Left lung (tissue), 10 donors: Measurements from ENCODE around the gene DNAAF3. TPM values are rescaled to one million over a fixed set of nuclear protein-coding genes. Genes with fewer than 3 reads are reported as not detected.

Source experiments
- ATAC-seq: fragments of 200-7000 bp; cut with Tn5 transposase; one replicate; pipeline ENCODE4 v1.9.1; 2020; ENCODE audit warnings: moderate library complexity
- DNase-seq, 4 donors: peaks; one replicate each; pipeline ENCODE4 v3.0.0-alpha.2; 2013 to 2020
- H3K27ac ChIP-seq, 2 donors: fragments of 200-600 bp; sonication (generic) in 1 of 2; one replicate each; pipeline versions ENCODE4 v1.5.0 to v1.8.0; 2020 to 2021
- H3K27me3 ChIP-seq, 2 donors: fragments of 200-600 bp; sonication (generic) in 1 of 2; one replicate each; pipeline versions ENCODE4 v1.5.0 to v1.8.0; 2020 to 2021
- H3K36me3 ChIP-seq, 2 donors: fragments of 200-600 bp; sonication (generic) in 1 of 2; one replicate each; pipeline versions ENCODE4 v1.5.0 to v1.8.0; 2020 to 2021
- H3K4me1 ChIP-seq, 2 donors: fragments of 200-600 bp; one replicate each; pipeline ENCODE4 v1.8.0; 2021
- H3K4me3 ChIP-seq, 2 donors: fragments of 200-600 bp; sonication (generic) in 1 of 2; one replicate each; pipeline versions ENCODE4 v1.5.0 to v1.8.0; 2020 to 2021; ENCODE audit warnings: mild to moderate bottlenecking in 1 of 2
- H3K9me3 ChIP-seq, 2 donors: fragments of 200-600 bp; sonication (generic) in 1 of 2; one replicate each; pipeline versions ENCODE4 v1.5.0 to v1.8.0; 2020 to 2021
- CTCF ChIP-seq, 2 donors: fragments of 200-600 bp; sonication (generic) in 1 of 2; IDR thresholded peaks; one replicate each; pipeline versions ENCODE4 v1.5.0 to v1.8.0; 2021; ENCODE audit warnings: antibody characterized with exemption in 2 of 2
- intact Hi-C, 2 donors: fragments of 100-400 bp; cut with DNase I; formaldehyde crosslinking; loops; one replicate each; pipeline versions ENCODE4 v1.11.2 to v1.14.2; 2022
- polyA plus RNA-seq, 6 donors: library from polyadenylated mRNA; unstranded; fragments of 120-200 nt; gene quantifications; one replicate each; pipeline ENCODE4 v1.2.1, GENCODE V29; 2013; ENCODE audit not compliant: insufficient read length in 6 of 6
- total RNA-seq, 2 donors: library from RNA; stranded (reverse); fragmentation: NEBNext Ultra II Directional; extraction: Animal tissue kit (Norgen Biotek cat#: 25700); gene quantifications; one replicate each; pipeline ENCODE4 v1.2.1, GENCODE V29; 2021
- donor health status: DM: no; HTN: yes; CAD: no.
- donor health status: DM: no; HTN: no; CAD: no.

Gene DNAAF3
- total and polyA plus RNA-seq, 8 donors: 0.76 to 11.0 (median 5.4) TPM

GRCh38 chr19:55118401-55118991 is 47.9 kb downstream of the DNAAF3 start:
- TF ChIP-seq CTCF (IDR thresholded peaks at IDR 0.05): no peak
- no peaks in the 10 kb centered on the region for H3K36me3 ChIP-seq
- DNase-seq: peak in 3 of 4 donors; percentile 6 to 76 (median 16)
- H3K9me3 ChIP-seq: no peaks in the 10 kb centered on the region
- intact Hi-C loops: no loop called here
- H3K27ac ChIP-seq: peak overlapping the region; percentile 76 to 86
- ATAC-seq: peak; percentile 39
- peak overlapping the region; percentile 44 to 91 for H3K4me3 ChIP-seq
- H3K27me3 ChIP-seq: peaks cover 0 to 11% of the 10 kb centered on the region in 2 donors
- peaks cover 15 to 43% of the 10 kb centered on the region in 2 donors for H3K4me1 ChIP-seq

- peak overlapping the region; percentile 76 to 86 for H3K27ac ChIP-seq
- no peak for TF ChIP-seq CTCF (IDR thresholded peaks at IDR 0.05)
- ATAC-seq: peak; percentile 92
- intact Hi-C loops: no loop called here
- H3K4me1 ChIP-seq: peaks cover 21 to 49% of the 10 kb centered on the region in 2 donors
- H3K36me3 ChIP-seq: peaks cover 0 to 2% of the 10 kb centered on the region in 2 donors
- no peaks in the 10 kb centered on the region for H3K9me3 ChIP-seq
- H3K4me3 ChIP-seq: peak overlapping the region; percentile 44 to 91
- DNase-seq: peak; percentile 98 to 100 (median 100)
- peaks cover 0 to 5% of the 10 kb centered on the region in 2 donors for H3K27me3 ChIP-seq
Measured at GRCh38 chr19:55117663-55118391, 48.6 kb downstream of the DNAAF3 start.

- peak in 2 of 4 donors; percentile 14 to 19 for DNase-seq
- ATAC-seq: no peak
Measured at GRCh38 chr19:55116859-55117662, 49.4 kb downstream of the DNAAF3 start, which contains the start of gene PPP1R12C. PPP1R12C (minus strand) TSS chr19:55117637; CDS start chr19:55117543, 94 bp downstream.

GRCh38 chr19:55116232-55116858 is 50.1 kb downstream of the DNAAF3 start:
- H3K27ac ChIP-seq: peak overlapping the region; percentile 75 to 86
- intact Hi-C loops: no loop called here
- no peak for TF ChIP-seq CTCF (IDR thresholded peaks at IDR 0.05)
- DNase-seq: peak; percentile 28 to 90 (median 60)
- H3K36me3 ChIP-seq: peaks cover 0 to 17% of the 10 kb centered on the region in 2 donors
- no peaks in the 10 kb centered on the region for H3K27me3 ChIP-seq
- H3K4me1 ChIP-seq: peaks cover 21 to 52% of the 10 kb centered on the region in 2 donors
- peak; percentile 13 for ATAC-seq
- peak overlapping the region; percentile 61 to 91 for H3K4me3 ChIP-seq
- H3K9me3 ChIP-seq: no peaks in the 10 kb centered on the region

More at GRCh38 chr19:55116859-55117662, 49.4 kb downstream of the DNAAF3 start, which contains the start of gene PPP1R12C:
- Histone ChIP-seq H3K4me1 (peaks cover 21 to 52% of the 10 kb centered on the region in 2 donors), H3K27ac (peak within 1 kb of the TSS; percentile 76 to 86), H3K36me3 (peaks cover 0 to 10% of the 10 kb centered on the region in 2 donors), H3K9me3 (no peaks in the 10 kb centered on the region), H3K27me3 (peaks cover 0 to under 1% of the 10 kb centered on the region in 2 donors), H3K4me3 (peak within 1 kb of the TSS; percentile 61 to 91)
- no peak for TF ChIP-seq CTCF (IDR thresholded peaks at IDR 0.05)
- intact Hi-C loops: no loop called here
